CD4-positive, alpha-beta T cell treated with Interleukin-21 for 1 hour (primary cell): Measurements from ENCODE around the gene HEBP2.
"Not testable (repeated sequence)": the region's sequence is repeated elsewhere in the genome, so short reads cannot be mapped to it uniquely, and the experiment has no call there.

Source experiments
- DNase-seq: peaks from one replicate; pipeline ENCODE4 v3.0.0-alpha.2; 2020

The HEBP2 gene

GRCh38 chr6:138424004-138424904, 20.2 kb downstream of the HEBP2 start:
- DNase-seq = no peak

GRCh38 chr6:138425256-138425655, 21.2 kb downstream of the HEBP2 start:
- not testable (repeated sequence) for DNase-seq

GRCh38 chr6:138426500-138427123, 22.6 kb downstream of the HEBP2 start:
- no peak for DNase-seq

GRCh38 chr6:138427701-138428100, 23.7 kb downstream of the HEBP2 start:
- no peak for DNase-seq

- peak; percentile 63 for DNase-seq
These were observed 25.0 kb downstream of the HEBP2 start for GRCh38 chr6:138428944-138429598.

GRCh38 chr6:138429761-138430160, 25.7 kb downstream of the HEBP2 start:
- no peak for DNase-seq

GRCh38 chr6:138430361-138431145, 26.5 kb downstream of the HEBP2 start:
- DNase-seq = no peak

GRCh38 chr6:138431256-138432062, 27.4 kb downstream of the HEBP2 start:
- no peak for DNase-seq

- DNase-seq = no peak
These were observed 28.0 kb downstream of the HEBP2 start for GRCh38 chr6:138432063-138432356.

- no peak for DNase-seq
These were observed 30.1 kb downstream of the HEBP2 start for GRCh38 chr6:138434096-138434495.

- DNase-seq = no peak
These were observed 30.9 kb downstream of the HEBP2 start for GRCh38 chr6:138434925-138435324.

GRCh38 chr6:138439546-138439945, 35.5 kb downstream of the HEBP2 start:
- DNase-seq = no peak

GRCh38 chr6:138440296-138440695, 36.3 kb downstream of the HEBP2 start:
- no peak for DNase-seq

- no peak for DNase-seq
These were observed 36.8 kb downstream of the HEBP2 start for GRCh38 chr6:138440758-138441357.

- DNase-seq = no peak
These were observed 37.9 kb downstream of the HEBP2 start for GRCh38 chr6:138441965-138442364.

GRCh38 chr6:138442663-138443062, 38.6 kb downstream of the HEBP2 start:
- DNase-seq = no peak

- DNase-seq = no peak
These were observed 40.0 kb downstream of the HEBP2 start for GRCh38 chr6:138443979-138444378.

- DNase-seq = no peak
These were observed 42.8 kb downstream of the HEBP2 start for GRCh38 chr6:138446821-138447220.

- DNase-seq = no peak
These were observed 46.4 kb downstream of the HEBP2 start for GRCh38 chr6:138450445-138450844.

- DNase-seq = no peak
These were observed 47.0 kb downstream of the HEBP2 start for GRCh38 chr6:138451043-138451442.

- peak; percentile 67 for DNase-seq
These were observed 51.1 kb downstream of the HEBP2 start for GRCh38 chr6:138454981-138455706.
